GM19455 (cell line): ENCODE results near the gene ZNF331.

Source experiments
- ATAC-seq: cut with Tn5 transposase; IDR thresholded peaks from one replicate; pipeline ENCODE4 v1.9.1; 2021; ENCODE audit not compliant: unreplicated experiment

The ZNF331 gene

GRCh38 chr19:53624771-53625545 lies 87.0 kb downstream of the ZNF331 start:
- ATAC-seq = no peak

- ATAC-seq = no peak
Observed at GRCh38 chr19:53626486-53626885, 88.5 kb downstream of the ZNF331 start.

- no peak for ATAC-seq
Observed at GRCh38 chr19:53626976-53627375, 89.0 kb downstream of the ZNF331 start.
